Gastroesophageal sphincter (tissue), 4 donors: Measurements from ENCODE around the gene RAB14. TPM values are rescaled to one million over a fixed set of nuclear protein-coding genes. Genes with fewer than 3 reads are reported as not detected.
"Not testable (repeated sequence)": the region's sequence is repeated elsewhere in the genome, so short reads cannot be mapped to it uniquely, and the experiment has no call there.

Experiments used
- ATAC-seq: fragments of 150-250 bp; one replicate; pipeline ENCODE4 v1.9.1; 2016; ENCODE audit warnings: mild to moderate bottlenecking, moderate library complexity
- H3K27ac ChIP-seq, 4 donors: fragments of 200-600 bp; sonication (generic) in 3 of 4; 1 replicate in 3 of 4; 2 replicates in 1 of 4; pipeline ENCODE4 v1.5.1; 2016 to 2019
- H3K27me3 ChIP-seq: fragments of 200-600 bp; sonication (generic); one replicate; pipeline ENCODE4 v1.5.1; 2019
- H3K36me3 ChIP-seq, 2 donors: fragments of 200-600 bp; sonication (generic); one replicate each; pipeline ENCODE4 v1.5.1; 2019; ENCODE audit warnings: control low read depth in 1 of 2
- H3K4me1 ChIP-seq, 3 donors: fragments of 200-600 bp; sonication (generic); 1 replicate in 2 of 3; 2 replicates in 1 of 3; pipeline ENCODE4 v1.5.1; 2016 to 2019; ENCODE audit warnings: control low read depth in 2 of 3
- H3K4me3 ChIP-seq, 2 donors: fragments of 200-600 bp; sonication (generic); one replicate each; pipeline ENCODE4 v1.5.1; 2019; ENCODE audit warnings: mild to moderate bottlenecking in 1 of 2, moderate library complexity in 1 of 2
- H3K9me3 ChIP-seq, 3 donors: fragments of 200-600 bp; sonication (generic); one replicate each; pipeline ENCODE4 v1.5.1; 2017 to 2019; ENCODE audit warnings: control low read depth in 2 of 3
- CTCF ChIP-seq, 4 experiments: fragments of 200-600 bp in 2 of 4; fragments of 450-650 bp in 2 of 4; sonication (generic) in 1 of 4; IDR thresholded peaks; one replicate each; pipeline ENCODE4 v1.5.1; 2017 to 2019; ENCODE audit warnings: antibody characterized with exemption in 4 of 4, mild to moderate bottlenecking in 2 of 4, moderate library complexity in 2 of 4
- EP300 ChIP-seq: sonication (generic); formaldehyde crosslinking; IDR thresholded peaks from one replicate; pipeline ENCODE4 v1.6.1; 2017; ENCODE audit warnings: antibody characterized with exemption, mild to moderate bottlenecking
- POLR2A ChIP-seq, 2 donors: fragments of 450-650 bp; IDR thresholded peaks; one replicate each; pipeline ENCODE4 v1.6.1; 2017; ENCODE audit warnings: antibody characterized with exemption in 2 of 2, mild to moderate bottlenecking in 2 of 2, moderate library complexity in 1 of 2
- POLR2AphosphoS5 ChIP-seq: sonication (generic); formaldehyde crosslinking; IDR thresholded peaks from one replicate; pipeline ENCODE4 v1.6.1; 2017; ENCODE audit warnings: antibody characterized with exemption
- WGBS, 2 donors: methylation state at CpG; one replicate each; pipeline ENCODE4 v1.1.5; 2018; ENCODE audit warnings: low coverage in 1 of 2; 5-methylcytosine and 5-hydroxymethylcytosine counted together
- small RNA-seq, 4 donors: library from RNA; depleted of rRNA; stranded (forward); fragments of <200 nt; gene quantifications; one replicate each; pipeline ENCODE3, GENCODE V24; 2016
- total RNA-seq, 4 donors: library from RNA; depleted of rRNA; stranded (reverse); fragments of >200 nt; gene quantifications; one replicate each; pipeline ENCODE4 v1.1.0, GENCODE V29; 2016

The RAB14 gene
- total RNA-seq, 4 donors from 2014 or later, result 29.7 to 40.2 (median 31.4) TPM

GRCh38 chr9:121138973-121139372 is 62.7 kb downstream of the RAB14 start:
- H3K4me3 ChIP-seq, result no peak overlapping the region
- ATAC-seq, result no peak
- H3K27ac ChIP-seq, result no peak overlapping the region
- TF ChIP-seq EP300 (no peak), POLR2AphosphoS5 (no peak), POLR2A (IDR thresholded peaks at IDR 0.05) (no peak), CTCF (IDR thresholded peaks at IDR 0.05) (no peak)
- H3K36me3 ChIP-seq, result peaks cover 4 to 82% of the 10 kb centered on the region in 2 donors
- H3K27me3 ChIP-seq, result no peaks in the 10 kb centered on the region
- no peaks in the 10 kb centered on the region for H3K9me3 ChIP-seq
- 77 to 93% methylated on average over 3 of the region's 3 CpGs for WGBS, 2 donors
- H3K4me1 ChIP-seq, result no peaks in the 10 kb centered on the region

GRCh38 chr9:121138561-121138960 is 63.1 kb downstream of the RAB14 start:
- Histone ChIP-seq H3K9me3 (no peaks in the 10 kb centered on the region), H3K27me3 (no peaks in the 10 kb centered on the region), H3K27ac (no peak overlapping the region), H3K36me3 (peaks cover 4 to 81% of the 10 kb centered on the region in 2 donors), H3K4me1 (no peaks in the 10 kb centered on the region), H3K4me3 (no peak overlapping the region)
- no peak for ATAC-seq
- TF ChIP-seq POLR2AphosphoS5, result no peak
- no peak for TF ChIP-seq EP300
- no peak for TF ChIP-seq POLR2A (IDR thresholded peaks at IDR 0.05)
- no peak for TF ChIP-seq CTCF (IDR thresholded peaks at IDR 0.05)

GRCh38 chr9:121135642-121136041 is 66.0 kb downstream of the RAB14 start:
- no peak overlapping the region for H3K27ac ChIP-seq
- H3K4me1 ChIP-seq, result no peaks in the 10 kb centered on the region
- H3K9me3 ChIP-seq, result no peaks in the 10 kb centered on the region
- WGBS, 2 donors, result 87 to 100% methylated on average over 1 to 2 of the region's 2 CpGs
- TF ChIP-seq POLR2A (IDR thresholded peaks at IDR 0.05) (no peak), POLR2AphosphoS5 (no peak), EP300 (no peak), CTCF (IDR thresholded peaks at IDR 0.05) (no peak)
- H3K27me3 ChIP-seq, result no peaks in the 10 kb centered on the region
- ATAC-seq, result no peak
- H3K36me3 ChIP-seq, result peaks cover 0 to 64% of the 10 kb centered on the region in 2 donors
- H3K4me3 ChIP-seq, result no peak overlapping the region

- no peak overlapping the region for H3K4me3 ChIP-seq
- peaks cover 0 to 40% of the 10 kb centered on the region in 2 donors for H3K36me3 ChIP-seq
- WGBS, 2 donors, result 92 to 95% methylated on average over 8 to 13 of the region's 19 CpGs
- TF ChIP-seq POLR2A (IDR thresholded peaks at IDR 0.05), result no peak
- no peak for TF ChIP-seq EP300
- no peak for TF ChIP-seq POLR2AphosphoS5
- no peak for TF ChIP-seq CTCF (IDR thresholded peaks at IDR 0.05)
- no peak for ATAC-seq
- no peaks in the 10 kb centered on the region for H3K4me1 ChIP-seq
- H3K27ac ChIP-seq, result no peak overlapping the region
- no peaks in the 10 kb centered on the region for H3K27me3 ChIP-seq
- H3K9me3 ChIP-seq, result no peaks in the 10 kb centered on the region
These were observed 68.4 kb downstream of the RAB14 start for GRCh38 chr9:121133104-121133816.

- H3K36me3 ChIP-seq, result peaks cover 0 to 46% of the 10 kb centered on the region in 2 donors
- H3K27me3 ChIP-seq, ATAC-seq, H3K4me1 ChIP-seq, H3K27ac ChIP-seq, H3K4me3 ChIP-seq, H3K9me3 ChIP-seq: not testable (repeated sequence)
- 65 to 95% methylated on average over 2 to 3 of the region's 3 CpGs for WGBS, 2 donors
These were observed 72.3 kb downstream of the RAB14 start for GRCh38 chr9:121129384-121129783.

Small RNA genes within 50 kb of the gene (small RNA-seq; reads per million reads assigned to genes)
- 0 reads per million in 4 donors for gene RN7SL181P

Other genes with a start within 250 kb of the RAB14 start
- gene C5, start 151.6 kb downstream of the RAB14 start, total RNA-seq, result 1 to 10 TPM; 2.7 to 8.9 (median 6.3) TPM
- 10 to 100 TPM in 3 of 4 donors, 1 to 10 TPM in 1; 7.3 to 18.7 (median 16.9) TPM for gene CNTRL, start 126.9 kb downstream of the RAB14 start, total RNA-seq
- gene GSN, start 66.3 kb upstream of the RAB14 start, total RNA-seq, result 1,000 to 10,000 TPM; 2,362 to 3,466 (median 3,146) TPM
- gene STOM, start 168.4 kb upstream of the RAB14 start, total RNA-seq, result 100 to 1,000 TPM; 293 to 539 (median 457) TPM